ENCODE results near the gene TEAD1. TPM values are rescaled to one million over a fixed set of nuclear protein-coding genes. Genes with fewer than 3 reads are reported as not detected.

The TEAD1 gene
- total RNA-seq, 2 experiments from 2014 or later, result 1.0 to 1.5 TPM

DNA sequence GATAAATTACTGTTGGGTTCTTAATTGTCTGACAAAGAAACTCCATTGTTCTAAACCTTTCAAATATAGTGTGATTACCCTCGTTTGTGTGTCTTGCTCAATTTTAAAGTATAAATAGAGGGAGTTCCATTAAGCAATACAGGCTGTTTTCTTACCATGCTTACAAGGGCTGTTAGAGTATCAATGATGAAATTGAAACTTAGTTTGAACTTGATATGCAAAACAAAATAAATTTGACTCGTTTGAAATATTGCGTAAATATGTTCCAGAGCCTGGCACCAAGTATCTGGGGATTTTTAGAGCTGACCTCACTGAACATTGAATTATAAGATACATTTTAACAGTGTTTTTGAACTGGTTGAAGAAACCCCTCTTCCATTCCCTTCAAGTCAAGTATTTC is 31.7 kb downstream of the TEAD1 start:
- POLR2A ChIA-PET, result no interaction called here
- intact Hi-C loops (cut with micrococcal nuclease), result no loop called here
- Mint-ChIP-seq H3K36me3 (no peaks in the 10 kb centered on the region), H3K27ac (no peak overlapping the region), H3K27me3 (peaks cover 49% of the 10 kb centered on the region), H3K9me3 (no peaks in the 10 kb centered on the region), H3K4me1 (ENCODE audit: low read depth) (no peaks in the 10 kb centered on the region), H3K4me3 (no peak overlapping the region)
- CTCF ChIA-PET, result interaction anchor here (0.9 kb wide), 1 partner anchor 183 kb away, joined by 3 read pairs; no protein-coding TSS in a partner anchor
- DNase-seq, result no peak

DNA sequence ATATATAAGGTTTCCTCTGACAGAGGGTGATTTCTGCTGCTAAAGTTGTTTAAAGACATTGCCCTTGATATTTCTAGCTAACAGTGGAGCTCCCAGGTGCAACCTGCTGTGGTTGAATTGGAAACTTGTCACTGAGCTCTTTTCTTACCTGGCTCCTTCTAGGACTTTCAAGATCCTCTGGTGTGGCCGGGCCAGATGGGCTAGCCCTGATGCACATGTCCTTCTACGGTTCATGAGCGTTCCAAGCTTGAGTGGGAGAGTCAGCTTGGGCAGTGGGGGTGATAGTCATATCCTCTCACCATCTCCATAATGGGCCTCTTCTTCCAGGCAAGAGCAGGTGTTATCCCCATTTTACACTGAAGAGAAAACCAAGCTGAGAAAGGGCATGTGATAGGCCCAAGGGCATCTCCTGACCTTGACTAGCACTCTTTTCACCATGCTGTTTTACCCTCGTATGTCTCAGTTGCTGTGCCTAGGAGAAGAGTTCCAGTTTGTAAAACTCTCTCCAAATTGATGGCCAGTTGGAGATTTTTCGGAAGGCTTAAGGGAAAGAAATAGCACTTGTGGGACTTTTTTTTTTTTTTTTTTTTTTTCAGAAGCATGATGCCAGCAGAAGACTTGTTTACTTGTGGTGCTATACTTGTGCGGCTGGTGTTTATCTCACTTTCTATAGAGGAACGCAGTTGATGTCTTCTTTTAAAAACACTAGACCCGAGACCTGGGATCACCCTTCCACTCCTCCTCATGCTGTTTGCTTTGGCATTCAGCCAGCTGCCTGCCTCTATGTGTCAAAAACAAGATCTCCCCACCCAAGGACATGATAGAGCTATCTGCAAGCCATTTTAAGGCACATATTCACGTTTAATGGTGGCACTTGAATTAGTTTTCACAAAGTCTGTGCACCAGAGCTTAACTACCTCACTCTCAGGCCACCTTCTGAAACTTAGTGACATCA is 32.6 kb downstream of the TEAD1 start:
- ChIA-PET POLR2A (no interaction called here), CTCF (interaction anchor here (0.9 kb wide), 1 partner anchor 182 kb away, joined by 3 read pairs; no protein-coding TSS in a partner anchor)
- Mint-ChIP-seq H3K9me3 (no peaks in the 10 kb centered on the region), H3K36me3 (no peaks in the 10 kb centered on the region), H3K27ac (no peak overlapping the region), H3K27me3 (peaks cover 46% of the 10 kb centered on the region), H3K4me1 (ENCODE audit: low read depth) (no peaks in the 10 kb centered on the region), H3K4me3 (no peak overlapping the region)
- intact Hi-C loops (cut with micrococcal nuclease), result no loop called here
- DNase-seq, result no peak

DNA sequence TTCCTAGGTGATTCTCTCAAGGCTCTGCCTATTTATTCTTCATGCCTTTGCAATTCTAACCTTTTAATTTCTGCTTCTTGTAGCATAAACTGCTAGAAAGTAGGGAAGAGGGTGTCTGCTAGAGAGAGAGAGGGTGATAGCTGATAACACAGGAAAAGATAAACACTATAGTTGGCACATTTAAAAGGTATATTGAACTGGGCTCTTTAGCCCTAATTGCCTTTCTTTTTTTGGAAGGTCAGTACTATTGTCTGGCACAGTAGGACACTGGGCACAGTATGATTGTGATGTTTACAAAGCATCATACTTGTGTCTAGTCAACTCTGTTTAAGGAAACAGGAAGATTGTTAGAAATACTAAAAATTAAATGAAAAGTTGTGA is 33.3 kb downstream of the TEAD1 start:
- Mint-ChIP-seq H3K4me1 (ENCODE audit: low read depth) (no peaks in the 10 kb centered on the region), H3K27me3 (peaks cover 43% of the 10 kb centered on the region), H3K4me3 (no peak overlapping the region), H3K27ac (no peak overlapping the region), H3K36me3 (no peaks in the 10 kb centered on the region), H3K9me3 (no peaks in the 10 kb centered on the region)
- DNase-seq, result no peak
- POLR2A ChIA-PET, result no interaction called here
- CTCF ChIA-PET, result no interaction called here
- intact Hi-C loops (cut with micrococcal nuclease), result no loop called here

DNA sequence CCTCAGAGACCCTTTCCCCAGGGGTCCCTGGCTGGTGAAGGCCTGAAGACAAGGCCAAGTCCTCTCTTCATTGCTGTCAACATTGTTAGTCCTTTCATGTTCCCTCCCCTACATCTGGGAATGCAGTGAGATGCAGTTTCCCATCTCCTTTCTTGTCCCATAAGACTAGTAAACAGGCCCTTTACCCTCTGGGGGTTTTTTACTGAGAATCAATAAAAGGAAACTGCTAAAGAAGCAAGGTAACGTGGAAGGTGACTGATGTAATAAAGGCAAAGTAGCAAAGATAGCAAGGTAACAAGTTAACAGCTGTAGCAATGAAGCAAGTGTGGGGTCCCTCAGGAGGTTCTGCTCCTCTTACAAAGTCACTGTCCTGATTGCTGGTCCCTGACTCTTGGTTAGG is 37.3 kb downstream of the TEAD1 start:
- Mint-ChIP-seq H3K36me3 (no peaks in the 10 kb centered on the region), H3K27me3 (peaks cover 43% of the 10 kb centered on the region), H3K4me1 (ENCODE audit: low read depth) (no peaks in the 10 kb centered on the region), H3K9me3 (no peaks in the 10 kb centered on the region), H3K4me3 (no peak overlapping the region), H3K27ac (no peak overlapping the region)
- CTCF ChIA-PET, result no interaction called here
- intact Hi-C loops (cut with micrococcal nuclease), result no loop called here
- POLR2A ChIA-PET, result no interaction called here
- no peak for DNase-seq

DNA sequence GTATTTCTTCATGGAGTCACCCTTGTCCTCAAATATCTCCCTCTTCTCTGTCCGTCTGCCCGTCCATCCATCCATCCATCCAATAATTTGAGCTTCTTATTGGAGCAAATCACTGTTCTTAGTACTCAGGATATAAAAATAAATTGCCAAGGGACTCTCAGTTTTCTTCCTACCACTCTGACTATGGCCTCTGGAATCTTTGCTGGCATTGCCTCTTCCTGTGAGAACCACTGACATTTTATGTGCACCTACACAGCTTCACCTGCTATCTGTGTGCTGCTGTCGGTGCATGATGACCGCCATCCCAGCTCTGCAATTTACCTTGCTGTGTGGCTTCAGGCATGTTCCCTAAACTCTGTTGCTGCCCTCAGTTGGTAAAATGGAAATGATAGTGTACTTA is 37.9 kb downstream of the TEAD1 start:
- ChIA-PET CTCF (no interaction called here), POLR2A (no interaction called here)
- intact Hi-C loops (cut with micrococcal nuclease), result no loop called here
- no peak overlapping the region for H3K4me3 Mint-ChIP-seq
- DNase-seq, result no peak
- H3K27ac Mint-ChIP-seq, result no peak overlapping the region
- peaks cover 48% of the 10 kb centered on the region for H3K27me3 Mint-ChIP-seq
- no peaks in the 10 kb centered on the region for H3K36me3 Mint-ChIP-seq
- H3K9me3 Mint-ChIP-seq, result no peaks in the 10 kb centered on the region
- H3K4me1 Mint-ChIP-seq (ENCODE audit: low read depth), result peaks cover 2% of the 10 kb centered on the region

DNA sequence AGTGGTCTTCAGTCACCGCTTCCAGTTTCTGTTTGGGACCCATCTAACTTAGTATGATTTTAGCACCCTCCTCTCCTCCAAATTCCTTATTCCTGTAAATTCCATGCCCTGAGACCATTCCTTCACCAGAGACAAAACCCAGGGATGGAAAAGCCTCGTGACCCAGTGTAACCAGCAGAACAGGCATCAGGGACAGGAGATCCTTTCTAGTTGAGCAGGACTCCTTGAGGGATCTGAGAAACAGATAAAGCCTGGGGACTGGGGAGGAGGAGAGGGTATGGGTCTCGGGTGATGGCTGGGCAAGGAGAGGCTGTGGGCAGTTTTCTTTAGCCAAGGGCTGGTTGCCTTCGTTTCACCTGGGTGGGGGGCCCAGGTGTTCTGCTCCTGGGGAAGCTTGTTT is 40.9 kb downstream of the TEAD1 start:
- Mint-ChIP-seq H3K27ac (no peak overlapping the region), H3K9me3 (no peaks in the 10 kb centered on the region), H3K4me3 (no peak overlapping the region), H3K36me3 (no peaks in the 10 kb centered on the region), H3K27me3 (peaks cover 50% of the 10 kb centered on the region), H3K4me1 (ENCODE audit: low read depth) (peaks cover 19% of the 10 kb centered on the region)
- ChIA-PET POLR2A (no interaction called here), CTCF (no interaction called here)
- intact Hi-C loops (cut with micrococcal nuclease), result no loop called here
- DNase-seq, result no peak

DNA sequence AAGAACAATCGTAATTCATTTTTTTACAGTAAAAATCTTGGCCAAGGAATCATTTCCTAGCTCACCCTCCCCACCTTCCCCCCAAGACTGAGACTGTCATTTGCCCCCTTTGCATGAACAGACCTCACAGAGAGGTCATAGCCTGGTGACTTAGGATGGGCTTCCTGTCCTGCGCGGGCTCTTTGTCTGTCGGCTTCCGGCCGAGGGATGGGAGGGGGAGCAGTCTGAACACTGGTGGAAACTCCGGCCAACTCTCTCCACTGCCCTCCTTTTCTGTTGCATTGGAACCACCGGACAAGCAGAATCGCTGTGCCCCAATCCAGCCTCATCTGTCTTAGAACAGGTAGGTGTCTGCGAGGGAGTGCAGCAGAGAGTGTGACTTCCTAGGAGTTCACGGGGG is 41.7 kb downstream of the TEAD1 start:
- Mint-ChIP-seq H3K27ac (no peak overlapping the region), H3K36me3 (no peaks in the 10 kb centered on the region), H3K9me3 (no peaks in the 10 kb centered on the region), H3K4me1 (ENCODE audit: low read depth) (peaks cover 19% of the 10 kb centered on the region), H3K27me3 (peaks cover 52% of the 10 kb centered on the region), H3K4me3 (no peak overlapping the region)
- ChIA-PET CTCF (no interaction called here), POLR2A (no interaction called here)
- intact Hi-C loops (cut with micrococcal nuclease), result loop anchor here (2.0 kb wide), 2 partner anchors 21 to 53 kb away; no protein-coding TSS in a partner anchor
- DNase-seq, result no peak

DNA sequence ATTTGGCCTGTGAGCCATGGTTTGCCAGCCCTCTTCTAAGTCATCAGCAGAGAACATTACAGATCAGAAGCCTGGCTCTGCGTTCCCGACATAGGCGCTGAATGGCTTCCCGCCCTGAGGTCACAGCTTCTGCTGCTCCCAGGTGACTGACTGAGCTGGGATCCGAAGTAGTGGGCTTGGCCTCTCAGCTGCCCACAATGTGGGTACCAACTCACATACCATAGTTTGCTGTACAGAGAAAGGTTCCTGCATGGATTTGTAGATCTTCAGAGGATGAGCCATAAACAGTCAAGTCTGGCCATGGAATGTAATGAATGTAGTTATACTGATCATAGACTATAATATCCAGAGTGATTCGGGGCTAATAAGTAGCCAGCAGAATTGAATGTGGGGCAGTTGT is 42.6 kb downstream of the TEAD1 start:
- ChIA-PET CTCF (no interaction called here), POLR2A (no interaction called here)
- no peaks in the 10 kb centered on the region for H3K9me3 Mint-ChIP-seq
- no peak overlapping the region for H3K4me3 Mint-ChIP-seq
- H3K27me3 Mint-ChIP-seq, result peaks cover 59% of the 10 kb centered on the region
- no peak overlapping the region for H3K27ac Mint-ChIP-seq
- no peak for DNase-seq
- H3K36me3 Mint-ChIP-seq, result no peaks in the 10 kb centered on the region
- intact Hi-C loops (cut with micrococcal nuclease), result loop anchor here (2.0 kb wide), 2 partner anchors 22 to 52 kb away; no protein-coding TSS in a partner anchor
- peaks cover 19% of the 10 kb centered on the region for H3K4me1 Mint-ChIP-seq (ENCODE audit: low read depth)

DNA sequence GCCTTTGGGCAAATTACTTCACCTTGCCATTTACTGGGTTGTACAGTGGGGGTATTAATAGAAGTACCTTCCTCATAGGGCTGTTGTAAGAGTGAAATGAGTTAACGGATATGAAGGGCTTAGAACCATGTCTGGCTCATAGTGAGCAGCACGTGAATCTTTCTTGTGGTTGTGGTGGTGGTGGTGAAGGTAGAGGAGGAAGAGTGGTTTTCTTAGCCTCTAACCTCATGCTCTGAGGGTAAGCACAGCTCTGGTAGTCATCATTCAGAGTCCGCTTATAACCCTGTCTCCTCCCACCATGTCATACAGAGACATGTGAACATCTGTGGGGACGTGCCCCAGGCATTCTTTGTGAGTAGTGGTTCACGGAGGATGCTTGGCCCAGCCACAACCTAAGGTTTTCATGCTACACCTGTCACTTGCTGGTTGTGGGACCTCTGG is 43.6 kb downstream of the TEAD1 start:
- ChIA-PET POLR2A (interaction anchor here (0.6 kb wide), 1 partner anchor 491 kb away, joined by 3 read pairs; no protein-coding TSS in a partner anchor), CTCF (no interaction called here)
- Mint-ChIP-seq H3K36me3 (no peaks in the 10 kb centered on the region), H3K4me3 (peak overlapping the region; percentile 9), H3K27me3 (peaks cover 65% of the 10 kb centered on the region), H3K27ac (no peak overlapping the region), H3K4me1 (ENCODE audit: low read depth) (peaks cover 19% of the 10 kb centered on the region), H3K9me3 (no peaks in the 10 kb centered on the region)
- DNase-seq, result peak; percentile 81
- intact Hi-C loops (cut with micrococcal nuclease), result loop anchor here (2.0 kb wide), 3 partner anchors 23 to 51 kb away; no protein-coding TSS in a partner anchor

DNA sequence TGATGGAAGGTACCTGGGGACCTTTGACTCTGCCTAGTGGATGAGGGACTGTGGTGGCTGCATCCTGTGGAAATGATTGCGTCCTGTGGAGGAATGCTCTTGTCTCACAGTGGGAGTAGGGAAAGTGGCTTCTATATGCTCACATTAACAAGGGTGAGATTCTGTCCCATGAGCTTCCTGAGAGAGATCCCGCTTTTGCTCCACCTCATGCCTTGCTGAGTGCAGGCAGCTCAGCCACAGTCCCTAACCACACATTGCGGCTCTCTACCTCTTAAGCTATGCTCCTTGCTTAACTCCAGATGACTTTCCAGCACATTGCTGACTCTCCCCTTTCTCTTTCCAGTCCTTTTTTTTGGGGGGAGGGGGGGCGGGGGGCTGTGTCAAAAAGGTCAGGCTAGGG is 45.0 kb downstream of the TEAD1 start:
- intact Hi-C loops (cut with micrococcal nuclease), result loop anchor here (2.0 kb wide), 1 partner anchor 42 kb away; no protein-coding TSS in a partner anchor
- Mint-ChIP-seq H3K4me3 (no peak overlapping the region), H3K4me1 (ENCODE audit: low read depth) (peaks cover 19% of the 10 kb centered on the region), H3K27ac (no peak overlapping the region), H3K27me3 (peaks cover 67% of the 10 kb centered on the region), H3K36me3 (no peaks in the 10 kb centered on the region), H3K9me3 (no peaks in the 10 kb centered on the region)
- DNase-seq, result no peak
- CTCF ChIA-PET, result interaction anchor here (1.2 kb wide), 1 partner anchor 16 kb away, joined by 3 read pairs; no protein-coding TSS in a partner anchor
- POLR2A ChIA-PET, result no interaction called here

DNA sequence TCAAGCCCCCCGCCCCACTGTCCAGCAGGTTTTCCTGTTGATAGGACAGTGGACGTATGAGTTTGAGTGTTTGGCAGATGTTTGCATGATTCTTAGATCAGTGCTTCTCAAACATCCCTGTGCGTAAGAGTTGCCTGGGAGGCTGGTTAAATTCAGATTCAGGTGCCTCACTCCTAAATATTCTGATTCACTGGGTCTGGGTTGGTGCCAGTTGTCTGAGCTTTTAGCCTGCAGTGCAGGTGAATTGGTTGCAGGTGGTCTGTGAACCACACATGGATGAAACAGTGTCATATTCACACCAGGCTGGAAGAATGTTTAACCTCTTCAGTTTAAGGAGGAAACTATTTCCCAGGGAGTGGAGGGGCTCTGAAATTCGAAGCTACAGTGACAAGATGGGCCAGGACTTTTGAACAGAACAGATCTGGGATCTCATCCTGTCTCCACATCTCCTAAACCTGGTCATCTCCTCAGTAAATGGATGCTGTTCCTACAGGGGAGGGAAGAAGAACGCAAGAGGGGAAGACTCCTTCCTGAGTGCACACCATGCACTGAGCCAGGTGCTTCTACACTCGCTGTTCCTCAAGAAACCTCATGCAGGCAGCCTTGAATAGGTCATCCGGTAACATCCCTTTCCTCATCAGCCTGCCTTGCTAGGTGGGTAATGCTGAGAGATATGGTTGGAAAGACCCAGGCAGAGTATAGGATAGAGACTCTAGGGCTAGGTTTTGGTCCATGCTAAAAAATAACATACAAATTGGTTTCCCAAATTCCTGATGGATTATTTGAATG is 47.8 kb downstream of the TEAD1 start:
- peaks cover 61% of the 10 kb centered on the region for H3K27me3 Mint-ChIP-seq
- H3K9me3 Mint-ChIP-seq, result no peaks in the 10 kb centered on the region
- H3K4me1 Mint-ChIP-seq (ENCODE audit: low read depth), result peaks cover 18% of the 10 kb centered on the region
- no peaks in the 10 kb centered on the region for H3K36me3 Mint-ChIP-seq
- no peak overlapping the region for H3K27ac Mint-ChIP-seq
- POLR2A ChIA-PET, result no interaction called here
- CTCF ChIA-PET, result no interaction called here
- no peak for DNase-seq
- intact Hi-C loops (cut with micrococcal nuclease), result no loop called here
- H3K4me3 Mint-ChIP-seq, result no peak overlapping the region

DNA sequence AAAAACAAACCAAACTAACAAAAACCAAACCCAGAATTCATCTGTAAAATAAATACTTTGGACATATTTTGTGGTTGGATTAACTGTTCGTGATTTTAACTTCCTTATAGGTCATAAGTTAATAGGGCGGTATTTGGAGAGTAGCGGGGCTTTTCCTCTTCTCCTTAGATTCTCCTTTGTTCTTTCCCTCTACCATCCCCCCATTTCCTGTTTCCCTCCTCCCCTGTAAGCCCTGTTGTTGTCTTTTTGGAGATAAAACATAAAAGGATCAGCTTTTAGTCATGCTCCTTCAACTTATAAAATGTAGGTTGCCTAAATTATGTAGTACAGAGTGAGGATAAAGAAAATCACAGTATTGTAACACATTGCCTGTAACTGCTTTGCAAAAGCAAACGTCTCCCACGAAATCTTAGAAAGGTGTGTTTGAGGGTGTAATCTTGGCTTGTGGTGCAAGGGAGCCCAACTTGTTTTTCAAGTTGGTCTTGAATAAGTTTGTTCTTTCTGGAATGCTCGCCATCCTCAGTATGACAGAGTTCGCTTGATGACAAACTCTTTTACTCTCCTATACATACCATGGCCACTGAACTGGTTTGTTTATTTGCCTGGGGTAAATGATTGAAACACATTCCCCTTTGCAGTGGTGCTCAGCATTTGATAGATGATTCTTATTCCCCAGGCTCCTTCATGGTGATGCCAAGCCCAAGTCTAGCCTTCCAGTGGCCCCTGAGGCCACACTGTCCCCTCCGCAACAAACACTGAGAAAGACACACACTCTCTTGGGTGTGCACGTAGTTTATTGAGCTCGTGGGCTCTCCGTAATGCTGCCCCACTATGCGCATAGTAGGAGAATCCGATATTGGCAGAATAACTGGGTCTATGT is 49.4 kb downstream of the TEAD1 start:
- Mint-ChIP-seq H3K9me3 (no peaks in the 10 kb centered on the region), H3K27ac (no peak overlapping the region), H3K4me1 (ENCODE audit: low read depth) (peaks cover 3% of the 10 kb centered on the region), H3K27me3 (peaks cover 61% of the 10 kb centered on the region), H3K36me3 (no peaks in the 10 kb centered on the region), H3K4me3 (no peak overlapping the region)
- POLR2A ChIA-PET, result no interaction called here
- DNase-seq, result no peak
- intact Hi-C loops (cut with micrococcal nuclease), result no loop called here
- CTCF ChIA-PET, result no interaction called here
